Left colon (tissue), 2 donors: ENCODE data around the gene HS2ST1. TPM values are rescaled to one million over a fixed set of nuclear protein-coding genes. Genes with fewer than 3 reads are reported as not detected.
"Not testable (repeated sequence)": the region's sequence is repeated elsewhere in the genome, so short reads cannot be mapped to it uniquely, and the experiment has no call there.

Experiments
- ATAC-seq: fragments of 200-7000 bp; cut with Tn5 transposase; one replicate; pipeline ENCODE4 v1.9.1; 2020; ENCODE audit warnings: mild to moderate bottlenecking, moderate library complexity
- DNase-seq, 2 donors: peaks; one replicate each; pipeline ENCODE4 v3.0.0-alpha.2; 2020
- intact Hi-C, 2 donors: fragments of 100-400 bp; cut with DNase I in 1 of 2; cut with micrococcal nuclease in 1 of 2; formaldehyde crosslinking; loops; one replicate each; pipeline versions ENCODE4 v1.11.2 to v1.14.0; 2022; cut with DNase I, micrococcal nuclease
- total RNA-seq, 2 donors: library from RNA; stranded (reverse); fragmentation: NEBNext Ultra II Directional; extraction: Animal tissue kit (Norgen Biotek cat#: 25700); gene quantifications; one replicate each; pipeline ENCODE4 v1.2.1, GENCODE V29; 2021
- donor health status: DM: no; HTN: no; CAD: no.
- donor health status: DM: yes; HTN: yes; CAD: no.

Gene HS2ST1
- total RNA-seq, 2 donors from 2014 or later: 17.4 to 23.5 TPM

DNA sequence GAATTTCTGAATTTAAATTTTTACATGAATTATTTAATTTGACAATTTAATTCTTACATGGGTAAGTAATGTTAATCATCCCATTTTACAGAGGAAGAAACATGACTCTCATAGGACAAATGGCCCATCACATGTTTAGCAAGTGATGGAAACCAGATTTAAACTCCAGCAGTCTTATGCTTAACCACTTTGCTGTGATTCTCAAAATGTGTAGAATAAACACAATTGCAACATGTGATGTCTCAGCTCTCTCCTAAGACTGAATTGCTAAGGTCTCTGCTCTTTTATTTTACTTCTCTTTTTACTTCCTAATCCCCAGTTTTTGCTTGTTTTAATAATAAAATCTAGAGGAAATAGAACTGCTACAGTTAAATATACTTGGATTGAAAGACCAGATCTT, 42.8 kb downstream of the HS2ST1 start:
- no peak for ATAC-seq
- no peak for DNase-seq
- intact Hi-C loops: no loop called here

- DNase-seq: no peak
- intact Hi-C loops: loop anchor here in 1 of 2 donors (10.0 kb wide), 1 partner anchor 126 kb away; no protein-coding TSS in a partner anchor
- ATAC-seq: no peak
Measured at GRCh38 chr1:86960548-86960947, 46.1 kb downstream of the HS2ST1 start.

DNA sequence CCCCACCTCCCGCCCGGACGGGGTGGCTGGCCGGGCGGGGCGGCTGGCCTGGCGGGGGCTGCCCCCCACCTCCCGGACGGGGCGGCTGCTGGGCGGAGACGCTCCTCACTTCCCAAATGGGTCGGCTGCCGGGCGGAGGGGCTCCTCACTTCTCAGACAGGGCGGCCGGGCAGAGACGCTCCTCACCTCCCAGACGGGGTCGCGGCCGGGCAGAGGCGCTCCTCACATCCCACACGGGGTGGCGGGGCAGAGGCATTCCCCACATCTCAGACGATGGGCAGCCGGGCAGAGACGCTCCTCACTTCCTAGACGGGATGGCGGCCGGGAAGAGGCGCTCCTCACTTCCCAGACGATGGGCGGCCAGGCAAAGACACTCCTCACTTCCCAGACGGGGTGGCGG, 49.4 kb downstream of the HS2ST1 start:
- not testable (repeated sequence) for ATAC-seq

GRCh38 chr1:86965012-86965826, 50.8 kb downstream of the HS2ST1 start:
- DNase-seq: peak in 1 of 2 donors; percentile 18
- peak; percentile 45 for ATAC-seq
- intact Hi-C loops: loop anchor here (5.0 to 10.0 kb wide), 2 partner anchors 130 to 133 kb away; no protein-coding TSS in a partner anchor

More for the DNA sequence above, 49.4 kb downstream of the HS2ST1 start:
- intact Hi-C loops: loop anchor here in 1 of 2 donors (10.0 kb wide), 1 partner anchor 129 kb away; no protein-coding TSS in a partner anchor
- DNase-seq: not testable (repeated sequence)

GRCh38 chr1:86965827-86966182, 51.4 kb downstream of the HS2ST1 start:
- ATAC-seq: no peak
- no peak for DNase-seq
- intact Hi-C loops: loop anchor here (5.0 to 10.0 kb wide), 2 partner anchors 131 to 134 kb away; no protein-coding TSS in a partner anchor

- DNase-seq (no peak), ATAC-seq (no peak)
- intact Hi-C loops: no loop called here
Measured at GRCh38 chr1:86970938-86971337, 56.5 kb downstream of the HS2ST1 start.

DNA sequence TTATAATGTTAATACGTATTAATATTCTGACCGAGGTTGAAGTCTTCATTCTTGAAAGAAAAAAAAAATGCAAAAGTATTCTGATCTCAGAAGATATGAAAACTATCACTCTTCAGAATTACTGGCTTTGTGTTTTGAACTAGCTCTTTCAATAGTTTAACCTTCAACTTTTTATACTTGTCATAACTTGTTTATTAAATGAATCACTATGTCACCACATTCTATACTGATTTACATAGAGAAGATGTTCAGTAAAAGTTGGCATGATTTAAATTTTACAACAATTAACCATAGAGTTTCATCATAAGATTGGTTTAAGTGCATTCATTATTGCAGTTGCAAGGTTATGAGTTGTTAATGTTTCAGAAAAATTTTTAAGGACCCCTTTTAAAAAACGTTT, 57.3 kb downstream of the HS2ST1 start:
- intact Hi-C loops: no loop called here
- no peak for ATAC-seq

GRCh38 chr1:86972262-86972661, 57.8 kb downstream of the HS2ST1 start:
- intact Hi-C loops: no loop called here
- DNase-seq: no peak
- ATAC-seq: no peak

More for the DNA sequence above, 57.3 kb downstream of the HS2ST1 start:
- no peak for DNase-seq

DNA sequence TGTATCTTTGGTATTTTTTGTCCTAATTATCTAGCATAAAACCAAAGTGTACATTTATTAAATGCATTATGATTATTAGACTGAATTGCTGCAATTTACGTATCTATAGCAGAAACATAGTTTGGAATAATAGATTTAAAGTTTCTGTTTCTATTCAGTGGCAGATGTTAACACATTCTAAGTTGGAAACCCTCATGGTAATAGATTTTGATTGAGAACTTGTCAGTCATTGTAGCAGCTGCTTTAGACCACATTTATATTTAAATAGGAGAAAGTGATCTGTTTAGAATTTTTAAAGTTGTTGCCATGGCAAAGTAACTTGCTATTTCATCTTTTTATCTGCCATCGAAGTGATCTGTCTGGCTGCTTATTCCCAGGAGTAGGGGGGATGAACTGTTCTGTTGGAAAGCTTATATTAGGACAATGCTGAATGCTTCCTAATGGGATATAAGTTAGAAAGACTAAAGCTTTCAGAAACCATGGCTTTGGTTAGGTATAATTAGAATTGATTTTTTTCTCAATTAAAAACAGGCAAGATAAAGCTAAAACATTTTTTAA, 61.6 kb downstream of the HS2ST1 start:
- intact Hi-C loops: no loop called here
- ATAC-seq: no peak
- no peak for DNase-seq

GRCh38 chr1:86976664-86977063, 62.2 kb downstream of the HS2ST1 start:
- DNase-seq: no peak
- intact Hi-C loops: no loop called here
- no peak for ATAC-seq

DNA sequence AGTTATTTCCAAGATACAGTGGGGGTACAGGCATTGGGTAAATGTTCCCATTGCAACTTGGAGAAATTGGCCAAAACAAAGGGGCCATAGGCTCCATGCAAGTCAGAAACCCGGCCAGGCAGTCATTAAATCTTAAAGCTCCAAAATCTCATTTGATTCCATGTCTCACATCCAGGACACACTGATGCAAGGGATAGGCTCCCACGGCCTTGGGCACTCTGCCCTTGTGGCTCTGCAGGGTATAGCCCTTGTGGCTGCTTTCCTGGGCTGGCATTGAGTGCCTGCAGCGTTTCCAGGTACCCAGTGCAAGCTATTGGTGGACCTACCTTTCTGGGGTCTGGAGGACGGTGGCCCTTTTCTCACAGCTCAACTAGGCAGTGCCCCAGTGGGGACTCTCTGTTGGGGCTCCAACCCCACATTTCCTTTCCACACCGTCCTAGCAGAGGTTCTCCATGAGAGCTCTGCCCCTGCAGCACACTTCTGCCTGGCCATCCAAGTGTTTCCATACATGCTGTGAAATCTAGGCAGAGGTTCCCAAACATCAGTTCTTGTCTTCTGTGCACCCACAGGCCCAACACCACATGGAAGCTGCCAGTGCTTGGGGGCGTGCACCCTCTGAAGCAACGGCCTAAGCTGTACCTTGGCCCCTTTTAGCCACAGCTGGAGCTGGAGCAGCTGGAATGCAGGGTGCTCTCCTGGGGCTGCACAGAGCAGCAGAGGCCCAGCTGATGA, 67.2 kb downstream of the HS2ST1 start:
- intact Hi-C loops: no loop called here
- no peak for DNase-seq
- ATAC-seq: no peak

GRCh38 chr1:86983677-86984076, 69.2 kb downstream of the HS2ST1 start:
- intact Hi-C loops, ATAC-seq, DNase-seq: not testable (repeated sequence)

DNA sequence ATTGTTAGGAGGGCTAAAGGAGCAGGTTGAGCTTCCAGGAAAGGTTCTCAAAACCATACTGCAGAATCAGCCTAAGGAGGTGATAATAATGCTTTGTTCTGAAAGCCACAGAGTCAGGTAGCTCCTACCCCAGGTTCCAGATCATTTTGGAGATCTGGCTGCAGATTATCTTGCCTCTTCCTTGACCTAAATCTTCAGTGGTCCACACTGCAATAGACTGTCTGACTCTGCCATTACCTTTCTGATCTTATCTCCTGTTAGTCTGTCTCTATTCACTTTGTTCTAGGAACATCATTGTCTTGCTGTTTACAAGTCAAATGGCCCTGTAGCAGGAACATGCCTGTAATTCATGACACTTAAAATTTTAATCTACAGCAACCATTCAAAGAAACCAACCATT, 73.0 kb downstream of the HS2ST1 start:
- no peak for DNase-seq
- intact Hi-C loops: no loop called here
- no peak for ATAC-seq

- ATAC-seq: no peak
- DNase-seq: no peak
- intact Hi-C loops: no loop called here
Measured at GRCh38 chr1:86988835-86989234, 74.4 kb downstream of the HS2ST1 start.

- intact Hi-C loops, DNase-seq, ATAC-seq: not testable (repeated sequence)
Measured at GRCh38 chr1:86989690-86990089, 75.3 kb downstream of the HS2ST1 start.

DNA sequence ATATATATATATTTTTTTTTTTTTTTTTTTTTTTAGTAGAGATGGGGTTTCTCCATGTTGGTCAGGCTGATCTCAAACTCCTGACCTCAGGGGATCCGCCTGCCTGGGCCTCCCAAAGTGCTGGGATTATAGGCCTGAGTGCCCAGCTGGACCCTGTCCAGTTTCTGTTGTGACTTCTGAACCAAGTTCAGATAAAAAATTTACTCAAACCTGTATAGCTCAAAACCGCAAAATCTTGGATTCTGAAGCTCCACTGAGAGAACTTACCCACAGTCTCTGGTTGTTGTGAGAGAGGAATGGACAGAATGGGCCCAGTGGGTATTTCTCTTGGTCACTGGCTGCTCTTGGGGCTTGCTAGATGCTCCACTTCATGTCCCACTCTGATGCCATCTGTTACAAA, 76.4 kb downstream of the HS2ST1 start:
- DNase-seq: no peak
- no peak for ATAC-seq
- intact Hi-C loops: no loop called here

GRCh38 chr1:86991549-86992186, 77.2 kb downstream of the HS2ST1 start:
- no peak for ATAC-seq
- intact Hi-C loops: no loop called here
- no peak for DNase-seq

- intact Hi-C loops: no loop called here
- peak; percentile 51 for ATAC-seq
- DNase-seq: no peak
Measured at GRCh38 chr1:86992861-86993260, 78.4 kb downstream of the HS2ST1 start.
